ENCODE measurements around the gene BRDT. TPM values are rescaled to one million over a fixed set of nuclear protein-coding genes. Genes with fewer than 3 reads are reported as not detected.

The BRDT gene
- total and polyA plus RNA-seq, 2 donors (not counting 3 experiments of a cell fraction or from before 2014, with no cell fraction given) = not detected

DNA sequence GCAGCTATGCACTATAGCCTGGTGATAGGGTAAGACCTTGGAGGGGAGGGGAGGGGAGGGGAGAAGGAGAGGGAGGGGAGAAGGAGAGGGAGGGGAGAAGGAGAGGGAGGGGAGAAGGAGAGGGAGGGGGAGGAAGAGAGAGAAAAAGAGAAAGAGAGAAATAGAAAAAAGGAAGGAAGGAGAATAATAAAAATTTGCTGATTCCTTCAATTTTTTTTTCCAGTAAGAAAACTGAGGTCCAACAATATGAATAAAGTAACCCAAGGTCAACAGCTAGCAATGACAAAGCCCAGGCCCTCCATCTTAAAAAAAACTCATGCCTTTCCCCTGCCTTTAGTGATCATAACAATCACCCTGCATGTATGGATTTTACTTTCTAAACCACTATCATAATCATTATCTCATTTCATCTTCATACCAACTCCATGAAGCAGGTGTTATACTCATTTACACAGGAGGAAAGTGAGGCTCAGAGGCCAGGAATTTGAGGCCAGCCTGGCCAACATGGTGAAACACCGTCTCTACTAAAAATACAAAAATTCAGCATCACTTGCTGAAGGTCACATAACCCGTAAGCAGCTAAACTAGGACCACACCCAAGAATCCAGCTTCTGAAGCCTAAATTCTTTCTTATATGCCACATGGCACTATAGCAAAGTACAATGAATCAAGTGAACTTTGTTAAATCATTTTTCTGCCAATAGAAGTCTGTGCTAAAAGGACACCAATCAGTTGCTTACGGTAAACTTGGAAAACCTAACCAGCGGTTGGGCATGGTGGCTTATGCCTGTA lies 23.4 kb upstream of the BRDT start:
- no peaks in the 10 kb centered on the region for H3K79me2 ChIP-seq (ENCODE audit: control insufficient read depth, insufficient read depth, low read length)
- no peaks in the 10 kb centered on the region for H3K36me3 ChIP-seq (ENCODE audit: control insufficient read depth in 2 of 2, extremely low read depth in 1 of 2, insufficient read depth in 2 of 2, low read length in 2 of 2)
- TF ChIP-seq POLR2AphosphoS5 (IDR thresholded peaks at IDR 0.05; ENCODE audit: insufficient read depth, low read depth, low read length) (no peak), JUN (IDR thresholded peaks at IDR 0.05; ENCODE audit: borderline replicate concordance, insufficient read depth, insufficient read length, low read depth) (no peak), FOS (IDR thresholded peaks at IDR 0.05; ENCODE audit: borderline replicate concordance, insufficient read depth, low read length) (no peak), EZH2 (IDR thresholded peaks at IDR 0.05; ENCODE audit: borderline replicate concordance, low read depth, low read length, severe bottlenecking) (no peak), MYC (IDR thresholded peaks at IDR 0.05; ENCODE audit: low read depth, low read length) (no peak), POLR2A (IDR thresholded peaks at IDR 0.05; ENCODE audit: low read depth, low read length) (no peak)
- TF ChIP-seq, protein P1, sequence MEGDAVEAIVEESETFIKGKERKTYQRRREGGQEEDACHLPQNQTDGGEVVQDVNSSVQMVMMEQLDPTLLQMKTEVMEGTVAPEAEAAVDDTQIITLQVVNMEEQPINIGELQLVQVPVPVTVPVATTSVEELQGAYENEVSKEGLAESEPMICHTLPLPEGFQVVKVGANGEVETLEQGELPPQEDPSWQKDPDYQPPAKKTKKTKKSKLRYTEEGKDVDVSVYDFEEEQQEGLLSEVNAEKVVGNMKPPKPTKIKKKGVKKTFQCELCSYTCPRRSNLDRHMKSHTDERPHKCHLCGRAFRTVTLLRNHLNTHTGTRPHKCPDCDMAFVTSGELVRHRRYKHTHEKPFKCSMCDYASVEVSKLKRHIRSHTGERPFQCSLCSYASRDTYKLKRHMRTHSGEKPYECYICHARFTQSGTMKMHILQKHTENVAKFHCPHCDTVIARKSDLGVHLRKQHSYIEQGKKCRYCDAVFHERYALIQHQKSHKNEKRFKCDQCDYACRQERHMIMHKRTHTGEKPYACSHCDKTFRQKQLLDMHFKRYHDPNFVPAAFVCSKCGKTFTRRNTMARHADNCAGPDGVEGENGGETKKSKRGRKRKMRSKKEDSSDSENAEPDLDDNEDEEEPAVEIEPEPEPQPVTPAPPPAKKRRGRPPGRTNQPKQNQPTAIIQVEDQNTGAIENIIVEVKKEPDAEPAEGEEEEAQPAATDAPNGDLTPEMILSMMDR (IDR thresholded peaks at IDR 0.05; ENCODE audit: extremely low read depth in 1 of 2, insufficient read depth in 1 of 2, low read depth in 1 of 2, low read length in 2 of 2) = no peak
- TF ChIP-seq, protein P2, sequence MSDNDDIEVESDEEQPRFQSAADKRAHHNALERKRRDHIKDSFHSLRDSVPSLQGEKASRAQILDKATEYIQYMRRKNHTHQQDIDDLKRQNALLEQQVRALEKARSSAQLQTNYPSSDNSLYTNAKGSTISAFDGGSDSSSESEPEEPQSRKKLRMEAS (IDR thresholded peaks at IDR 0.05; ENCODE audit: insufficient read depth, insufficient read length) = no peak
- CTCF ChIA-PET = interaction anchor here (0.6 to 8.3 kb wide), 9 partner anchors 40 to 643 kb away, joined by 3 to 119 read pairs (median 4); partner anchors contain the start of gene TGFBR3
- no TSS peak for BruUV-seq (replicated peaks)
- H3K9me1 ChIP-seq (replicated peaks; ENCODE audit: control insufficient read depth, extremely low read depth, insufficient read depth, low read length) = no peaks in the 10 kb centered on the region
- intact Hi-C loops (cut with micrococcal nuclease) = loop anchor here (2.0 to 5.0 kb wide), 5 partner anchors 39 to 759 kb away; partner anchors contain the start of genes HFM1 and TGFBR3
- no peak for DNase-seq (ENCODE audit: low read depth, low spot score)
- no peak overlapping the region for H3K9ac ChIP-seq (replicated peaks; ENCODE audit: extremely low read depth, insufficient read depth, low read length)
- H3K4me3 ChIP-seq (replicated peaks in 1 of 3; ENCODE audit: insufficient read depth in 1 of 3, low read depth in 1 of 3, low read length in 3 of 3) = no peak overlapping the region
- H3K4me1 ChIP-seq (ENCODE audit: control insufficient read depth, extremely low read depth, insufficient read depth, low read length) = peaks cover 4% of the 10 kb centered on the region
- no peak overlapping the region for H3K27ac ChIP-seq (ENCODE audit: insufficient read depth, low read depth, low read length)
- POLR2A ChIA-PET = no interaction called here
- no peak overlapping the region for H2AFZ ChIP-seq (ENCODE audit: low read depth, low read length)
- H3K4me2 ChIP-seq (ENCODE audit: insufficient read depth, low read length) = no peak overlapping the region
- no peaks in the 10 kb centered on the region for H4K20me1 ChIP-seq (replicated peaks; ENCODE audit: control insufficient read depth, extremely low read depth, insufficient read depth, low read length)
- FAIRE-seq = no peak
- H3K9me3 ChIP-seq (replicated peaks; ENCODE audit: control insufficient read depth, insufficient read depth, low read length) = no peaks in the 10 kb centered on the region
- H3K27me3 ChIP-seq (ENCODE audit: control insufficient read depth in 2 of 2, insufficient read depth in 2 of 2, low read length in 2 of 2) = no peaks in the 10 kb centered on the region
- dilution Hi-C loops (cut with MboI; ENCODE audit: extremely low pct_ligation_motif_present, low sequenced_read_pairs) = no loop called here

All from endothelial cell of umbilical vein (primary cell).